WERI-Rb-1 (cell line): ENCODE data around the gene ITGA8.
A peak's percentile ranks its signal among the peaks of the same experiment; 100 is the strongest.
"Not testable (repeated sequence)": the region's sequence is repeated elsewhere in the genome, so short reads cannot be mapped to it uniquely, and the experiment has no call there.

Experiments used
- DNase-seq: peaks from one replicate; pipeline ENCODE4 v3.0.0-alpha.2; 2020
- H3K27ac ChIP-seq: fragments of 250-450 bp; sonication (Bioruptor Pico); 2 replicates; pipeline ENCODE4 v1.5.1; 2020; ENCODE audit warnings: mild to moderate bottlenecking, moderate library complexity
- H3K27me3 ChIP-seq: fragments of 250-450 bp; sonication (Bioruptor Pico); 2 replicates; pipeline ENCODE4 v1.5.1; 2021; ENCODE audit warnings: mild to moderate bottlenecking, low read depth, moderate library complexity; ENCODE audit not compliant: insufficient read depth, severe bottlenecking
- H3K36me3 ChIP-seq: fragments of 250-450 bp; sonication (Bioruptor Pico); 2 replicates; pipeline ENCODE4 v1.5.1; 2020; ENCODE audit warnings: mild to moderate bottlenecking, moderate library complexity
- H3K4me3 ChIP-seq: 2 replicates; pipeline ENCODE4 v1.5.1; 2011; ENCODE audit warnings: low read depth, mild to moderate bottlenecking, control low read depth, low read length
- H3K9me3 ChIP-seq: fragments of 250-450 bp; sonication (Bioruptor Pico); 2 replicates; pipeline ENCODE4 v1.5.1; 2021; ENCODE audit warnings: mild to moderate bottlenecking, moderate library complexity; ENCODE audit not compliant: severe bottlenecking
- TF ChIP-seq, protein P1 (sequence below): IDR thresholded peaks from 2 replicates; pipeline ENCODE4 v1.5.1; 2011; ENCODE audit warnings: low read depth, mild to moderate bottlenecking, control low read depth, inconsistent platforms, low read length

Gene ITGA8

DNA sequence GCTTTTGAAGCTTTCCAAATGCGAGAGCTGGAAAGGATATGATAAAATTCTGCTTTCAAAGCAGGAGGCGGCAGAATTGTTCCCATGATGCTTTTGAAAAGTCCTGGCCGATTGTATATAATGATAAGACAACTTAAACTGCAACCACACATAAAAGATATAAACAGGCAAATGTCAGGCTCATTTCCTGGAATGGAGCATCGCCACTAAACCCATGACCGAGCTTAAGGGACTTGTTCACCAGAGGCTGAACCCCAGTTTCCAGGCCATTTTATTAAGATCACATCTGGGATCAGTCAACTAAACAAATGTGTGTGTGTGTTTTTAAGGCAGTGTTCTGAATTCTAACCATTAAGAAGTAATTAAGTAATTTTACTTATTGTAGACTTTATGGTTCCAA lies 131.6 kb downstream of the ITGA8 start:
- no peak overlapping the region for H3K27ac ChIP-seq
- H3K4me3 ChIP-seq = no peak overlapping the region
- TF ChIP-seq, protein P1, sequence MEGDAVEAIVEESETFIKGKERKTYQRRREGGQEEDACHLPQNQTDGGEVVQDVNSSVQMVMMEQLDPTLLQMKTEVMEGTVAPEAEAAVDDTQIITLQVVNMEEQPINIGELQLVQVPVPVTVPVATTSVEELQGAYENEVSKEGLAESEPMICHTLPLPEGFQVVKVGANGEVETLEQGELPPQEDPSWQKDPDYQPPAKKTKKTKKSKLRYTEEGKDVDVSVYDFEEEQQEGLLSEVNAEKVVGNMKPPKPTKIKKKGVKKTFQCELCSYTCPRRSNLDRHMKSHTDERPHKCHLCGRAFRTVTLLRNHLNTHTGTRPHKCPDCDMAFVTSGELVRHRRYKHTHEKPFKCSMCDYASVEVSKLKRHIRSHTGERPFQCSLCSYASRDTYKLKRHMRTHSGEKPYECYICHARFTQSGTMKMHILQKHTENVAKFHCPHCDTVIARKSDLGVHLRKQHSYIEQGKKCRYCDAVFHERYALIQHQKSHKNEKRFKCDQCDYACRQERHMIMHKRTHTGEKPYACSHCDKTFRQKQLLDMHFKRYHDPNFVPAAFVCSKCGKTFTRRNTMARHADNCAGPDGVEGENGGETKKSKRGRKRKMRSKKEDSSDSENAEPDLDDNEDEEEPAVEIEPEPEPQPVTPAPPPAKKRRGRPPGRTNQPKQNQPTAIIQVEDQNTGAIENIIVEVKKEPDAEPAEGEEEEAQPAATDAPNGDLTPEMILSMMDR = no peak
- no peaks in the 10 kb centered on the region for H3K9me3 ChIP-seq
- no peak for DNase-seq
- H3K36me3 ChIP-seq = no peaks in the 10 kb centered on the region
- H3K27me3 ChIP-seq = no peaks in the 10 kb centered on the region

DNA sequence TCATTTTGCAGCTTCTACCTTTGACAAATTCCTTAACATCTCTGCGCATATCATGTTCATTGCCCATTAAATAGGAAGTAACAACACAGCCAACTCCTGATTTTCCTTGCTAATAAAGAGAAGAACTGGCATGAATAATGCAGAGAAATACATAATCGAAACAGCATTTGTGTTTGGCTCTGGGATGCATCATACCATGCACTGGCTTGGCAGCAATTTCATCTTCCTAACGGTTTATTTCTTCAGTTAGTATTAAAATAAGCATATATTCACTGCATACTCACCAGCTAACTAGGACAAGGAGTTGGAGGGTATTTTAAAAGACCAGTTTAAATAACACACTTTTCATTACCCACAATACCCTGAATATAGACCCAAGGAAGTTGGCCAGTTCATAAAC lies 132.5 kb downstream of the ITGA8 start:
- Histone ChIP-seq H3K4me3 (no peak overlapping the region), H3K9me3 (no peaks in the 10 kb centered on the region), H3K27ac (no peak overlapping the region), H3K36me3 (no peaks in the 10 kb centered on the region), H3K27me3 (no peaks in the 10 kb centered on the region)
- no peak for DNase-seq
- TF ChIP-seq, protein P1 = no peak

DNA sequence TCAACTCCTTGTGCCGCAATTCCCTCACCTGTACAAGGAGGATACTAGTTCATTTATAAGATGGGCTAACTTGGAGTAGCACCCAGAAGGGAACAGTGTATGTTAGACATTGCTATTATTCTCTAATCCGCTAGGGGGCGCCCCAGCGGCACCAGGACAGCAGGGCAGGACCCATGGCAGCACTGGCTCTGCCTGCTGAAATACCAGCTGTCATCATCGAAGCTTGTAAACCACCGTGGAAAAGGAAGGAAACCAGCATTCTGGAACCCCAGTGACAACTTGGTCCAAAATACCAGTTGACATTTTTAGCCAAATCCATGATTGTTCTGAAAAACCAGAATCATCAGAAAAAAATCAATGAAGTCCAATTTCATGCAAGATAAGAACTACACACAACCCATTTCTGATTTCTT lies 134.4 kb downstream of the ITGA8 start:
- Histone ChIP-seq H3K9me3 (no peaks in the 10 kb centered on the region), H3K36me3 (no peaks in the 10 kb centered on the region), H3K27me3 (no peaks in the 10 kb centered on the region), H3K27ac (no peak overlapping the region), H3K4me3 (no peak overlapping the region)
- peak; percentile 63 for DNase-seq
- TF ChIP-seq, protein P1 = peak; percentile 66

DNA sequence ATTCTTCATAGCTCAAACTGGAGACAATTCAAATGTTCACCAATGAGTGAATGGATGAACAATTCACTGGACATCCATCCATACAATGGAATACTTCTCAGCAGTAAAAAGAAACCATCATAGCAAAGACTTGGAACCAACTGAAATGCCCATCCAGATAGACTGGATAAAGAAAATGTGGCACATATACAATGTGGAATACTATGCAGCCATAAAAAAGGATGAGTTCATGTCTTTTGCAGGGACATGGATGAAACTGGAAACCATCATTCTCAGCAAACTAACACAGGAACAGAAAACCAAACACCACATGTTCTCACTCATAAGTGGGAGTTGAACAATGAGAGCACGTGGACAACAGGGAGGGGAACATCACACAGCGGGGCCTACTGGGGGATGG lies 136.8 kb downstream of the ITGA8 start:
- H3K4me3 ChIP-seq, H3K27me3 ChIP-seq, H3K9me3 ChIP-seq, H3K36me3 ChIP-seq, DNase-seq, H3K27ac ChIP-seq: not testable (repeated sequence)

DNA sequence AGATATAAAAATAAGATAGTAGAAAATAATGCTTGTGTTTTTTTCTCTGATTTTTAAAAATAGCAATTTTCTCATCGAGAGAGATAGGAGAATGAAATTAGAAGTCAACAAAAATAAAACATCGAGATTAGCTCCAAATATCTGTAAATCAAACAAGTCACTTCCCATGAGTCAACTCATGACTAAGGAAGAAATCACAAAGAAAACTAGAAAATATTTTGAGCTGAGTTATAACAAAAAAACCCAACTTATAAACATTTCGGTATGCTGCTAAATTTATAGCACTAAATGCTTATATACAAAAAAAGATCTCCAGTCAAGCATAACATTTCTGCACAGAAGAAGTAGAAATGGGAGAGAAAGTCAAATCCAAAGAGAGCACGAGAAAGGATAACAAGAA lies 140.1 kb downstream of the ITGA8 start:
- Histone ChIP-seq H3K27ac (no peak overlapping the region), H3K9me3 (no peaks in the 10 kb centered on the region), H3K36me3 (no peaks in the 10 kb centered on the region), H3K4me3 (no peak overlapping the region), H3K27me3 (no peaks in the 10 kb centered on the region)
- no peak for DNase-seq
- TF ChIP-seq, protein P1 = no peak

DNA sequence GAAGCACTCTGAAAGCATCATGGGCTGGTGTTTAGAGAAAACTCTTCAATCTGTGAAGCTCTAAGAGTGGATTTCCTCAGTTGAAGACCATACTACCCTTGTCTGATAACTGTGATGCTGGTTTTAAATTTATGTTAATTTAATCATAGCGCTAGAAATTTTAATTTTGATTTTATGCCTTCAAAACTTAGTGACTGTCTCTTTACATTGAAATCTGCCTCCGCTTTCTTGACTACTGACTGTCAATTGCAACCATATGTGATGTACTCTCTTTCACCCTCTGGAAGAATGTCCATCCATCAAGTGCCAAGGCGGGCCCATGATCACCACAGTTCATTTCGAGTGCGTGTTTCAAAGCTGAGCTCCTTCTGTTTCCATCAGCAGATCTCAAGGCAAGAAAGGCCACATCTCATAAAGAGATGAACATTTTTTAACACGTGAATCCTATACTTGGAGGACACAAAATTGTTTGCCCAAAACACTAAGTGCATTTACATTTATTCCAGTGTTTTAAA lies 147.1 kb downstream of the ITGA8 start:
- TF ChIP-seq, protein P1 = no peak
- Histone ChIP-seq H3K9me3 (no peaks in the 10 kb centered on the region), H3K36me3 (no peaks in the 10 kb centered on the region), H3K4me3 (no peak overlapping the region), H3K27me3 (no peaks in the 10 kb centered on the region), H3K27ac (no peak overlapping the region)
- DNase-seq = no peak
